NCI-H774 (cell line): Measurements from ENCODE around the gene ITPKB.
"Not testable (repeated sequence)": the region's sequence is repeated elsewhere in the genome, so short reads cannot be mapped to it uniquely, and the experiment has no call there.

Experiments used
- DNase-seq: peaks from one replicate; lab custom pipeline; 2025; lab: John Stamatoyannopoulos, UW

ITPKB gene

GRCh38 chr1:226602186-226603021 lies 136.7 kb downstream of the ITPKB start:
- no peak for DNase-seq

GRCh38 chr1:226601456-226601855 lies 137.6 kb downstream of the ITPKB start:
- DNase-seq = no peak

GRCh38 chr1:226600254-226600653 lies 138.8 kb downstream of the ITPKB start:
- DNase-seq = no peak

GRCh38 chr1:226599636-226600238 lies 139.3 kb downstream of the ITPKB start:
- DNase-seq = no peak

GRCh38 chr1:226598955-226599354 lies 140.1 kb downstream of the ITPKB start:
- not testable (repeated sequence) for DNase-seq

- no peak for DNase-seq
Observed at GRCh38 chr1:226598455-226598849, 140.6 kb downstream of the ITPKB start.

- no peak for DNase-seq
Observed at GRCh38 chr1:226597616-226598454, 141.2 kb downstream of the ITPKB start.

- DNase-seq = no peak
Observed at GRCh38 chr1:226596531-226597165, 142.4 kb downstream of the ITPKB start.

- no peak for DNase-seq
Observed at GRCh38 chr1:226593541-226593940, 145.5 kb downstream of the ITPKB start.

- no peak for DNase-seq
Observed at GRCh38 chr1:226590614-226591013, 148.5 kb downstream of the ITPKB start.

- DNase-seq = no peak
Observed at GRCh38 chr1:226589008-226589733, 149.9 kb downstream of the ITPKB start.

GRCh38 chr1:226588484-226588883 lies 150.6 kb downstream of the ITPKB start:
- DNase-seq = no peak

GRCh38 chr1:226586650-226587422 lies 152.2 kb downstream of the ITPKB start:
- DNase-seq = no peak

GRCh38 chr1:226586116-226586515 lies 153.0 kb downstream of the ITPKB start:
- no peak for DNase-seq

GRCh38 chr1:226584164-226584563 lies 154.9 kb downstream of the ITPKB start:
- DNase-seq = no peak

- no peak for DNase-seq
Observed at GRCh38 chr1:226582966-226583365, 156.1 kb downstream of the ITPKB start.
